HG02884 (cell line): ENCODE data around the gene NFE2L3.

Experiments used
- ATAC-seq: cut with Tn5 transposase; IDR thresholded peaks from one replicate; pipeline ENCODE4 v1.9.1; 2021; ENCODE audit warnings: mild to moderate bottlenecking, moderate library complexity; ENCODE audit not compliant: unreplicated experiment

NFE2L3 gene

GRCh38 chr7:26198133-26198780 is 46.3 kb downstream of the NFE2L3 start:
- no peak for ATAC-seq

GRCh38 chr7:26198781-26199169 is 46.8 kb downstream of the NFE2L3 start:
- ATAC-seq = no peak

GRCh38 chr7:26199301-26200037 is 47.5 kb downstream of the NFE2L3 start:
- ATAC-seq = no peak

- no peak for ATAC-seq
Observed at GRCh38 chr7:26200038-26200443, 48.0 kb downstream of the NFE2L3 start.

GRCh38 chr7:26200444-26201246 is 48.6 kb downstream of the NFE2L3 start, which contains the start of gene HNRNPA2B1:
HNRNPA2B1 (minus strand) TSS chr7:26200746; CDS start chr7:26200577, 169 bp downstream.
- peak; percentile 52 for ATAC-seq

GRCh38 chr7:26201247-26202018 is 49.4 kb downstream of the NFE2L3 start, which contains the start of gene CBX3:
CBX3 (plus strand) TSS chr7:26201745; CDS start chr7:26202999, 1,254 bp downstream.
- peak; percentile 39 for ATAC-seq

GRCh38 chr7:26202019-26202990 is 50.3 kb downstream of the NFE2L3 start:
- no peak for ATAC-seq

GRCh38 chr7:26203016-26203415 is 51.0 kb downstream of the NFE2L3 start:
- ATAC-seq = no peak

- no peak for ATAC-seq
Observed at GRCh38 chr7:26208040-26208439, 56.0 kb downstream of the NFE2L3 start.

GRCh38 chr7:26212921-26213718 is 61.1 kb downstream of the NFE2L3 start:
- no peak for ATAC-seq

GRCh38 chr7:26213807-26214515 is 62.0 kb downstream of the NFE2L3 start:
- ATAC-seq = no peak

- ATAC-seq = no peak
Observed at GRCh38 chr7:26216049-26216448, 64.1 kb downstream of the NFE2L3 start.

GRCh38 chr7:26224359-26224758 is 72.4 kb downstream of the NFE2L3 start:
- ATAC-seq = no peak

GRCh38 chr7:26227987-26228386 is 76.0 kb downstream of the NFE2L3 start:
- ATAC-seq = no peak

GRCh38 chr7:26233902-26234511 is 82.0 kb downstream of the NFE2L3 start:
- no peak for ATAC-seq
